Vagina (tissue), 2 donors: ENCODE results near the gene GNG7.

Source experiments
- POLR2A ChIP-seq, 2 donors: fragments of 450-650 bp; IDR thresholded peaks; one replicate each; pipeline ENCODE4 v1.6.1; 2017; ENCODE audit warnings: antibody characterized with exemption in 2 of 2, mild to moderate bottlenecking in 2 of 2, moderate library complexity in 2 of 2
- POLR2AphosphoS5 ChIP-seq, 2 donors: sonication (generic); formaldehyde crosslinking; IDR thresholded peaks; one replicate each; pipeline ENCODE4 v1.9.0; 2017; ENCODE audit warnings: antibody characterized with exemption in 2 of 2, mild to moderate bottlenecking in 2 of 2, low read depth in 1 of 2; ENCODE audit not compliant: insufficient read depth in 1 of 2
- TF ChIP-seq, protein P1 (sequence below), 3 experiments: fragments of 450-650 bp in 2 of 3; fragments of 200-600 bp in 1 of 3; sonication (generic) in 1 of 3; IDR thresholded peaks; one replicate each; pipeline ENCODE4 v1.5.1; 2017 to 2019; ENCODE audit warnings: antibody characterized with exemption in 3 of 3, mild to moderate bottlenecking in 2 of 3, moderate library complexity in 2 of 3

- TF ChIP-seq, protein P1, sequence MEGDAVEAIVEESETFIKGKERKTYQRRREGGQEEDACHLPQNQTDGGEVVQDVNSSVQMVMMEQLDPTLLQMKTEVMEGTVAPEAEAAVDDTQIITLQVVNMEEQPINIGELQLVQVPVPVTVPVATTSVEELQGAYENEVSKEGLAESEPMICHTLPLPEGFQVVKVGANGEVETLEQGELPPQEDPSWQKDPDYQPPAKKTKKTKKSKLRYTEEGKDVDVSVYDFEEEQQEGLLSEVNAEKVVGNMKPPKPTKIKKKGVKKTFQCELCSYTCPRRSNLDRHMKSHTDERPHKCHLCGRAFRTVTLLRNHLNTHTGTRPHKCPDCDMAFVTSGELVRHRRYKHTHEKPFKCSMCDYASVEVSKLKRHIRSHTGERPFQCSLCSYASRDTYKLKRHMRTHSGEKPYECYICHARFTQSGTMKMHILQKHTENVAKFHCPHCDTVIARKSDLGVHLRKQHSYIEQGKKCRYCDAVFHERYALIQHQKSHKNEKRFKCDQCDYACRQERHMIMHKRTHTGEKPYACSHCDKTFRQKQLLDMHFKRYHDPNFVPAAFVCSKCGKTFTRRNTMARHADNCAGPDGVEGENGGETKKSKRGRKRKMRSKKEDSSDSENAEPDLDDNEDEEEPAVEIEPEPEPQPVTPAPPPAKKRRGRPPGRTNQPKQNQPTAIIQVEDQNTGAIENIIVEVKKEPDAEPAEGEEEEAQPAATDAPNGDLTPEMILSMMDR (IDR thresholded peaks at IDR 0.05) = no peak
- peak in 1 of 2 donors; percentile 36 for TF ChIP-seq POLR2A (IDR thresholded peaks at IDR 0.05)
- TF ChIP-seq POLR2AphosphoS5 (IDR thresholded peaks at IDR 0.05; ENCODE audit: insufficient read depth in 1 of 2, low read depth in 1 of 2) = no peak
Observed at GRCh38 chr19:2702170-2703076, at the start of gene GNG7.
